Retinal pigment epithelial cell (primary cell): Measurements from ENCODE around the gene EXOC1L.

Experiments
- DNase-seq: peaks from one replicate; pipeline ENCODE4 v3.0.0-alpha.2; 2010; ENCODE audit warnings: low read depth
- H3K4me3 ChIP-seq: 2 replicates; pipeline ENCODE4 v1.5.1; 2011; ENCODE audit warnings: mild to moderate bottlenecking, low read length, control low read depth, moderate library complexity
- TF ChIP-seq, protein P1 (sequence below): conservative IDR thresholded peaks from 2 replicates; pipeline ENCODE4 v1.5.1; 2011; ENCODE audit warnings: low read depth, low read length, control low read depth, inconsistent platforms

Gene EXOC1L

DNA sequence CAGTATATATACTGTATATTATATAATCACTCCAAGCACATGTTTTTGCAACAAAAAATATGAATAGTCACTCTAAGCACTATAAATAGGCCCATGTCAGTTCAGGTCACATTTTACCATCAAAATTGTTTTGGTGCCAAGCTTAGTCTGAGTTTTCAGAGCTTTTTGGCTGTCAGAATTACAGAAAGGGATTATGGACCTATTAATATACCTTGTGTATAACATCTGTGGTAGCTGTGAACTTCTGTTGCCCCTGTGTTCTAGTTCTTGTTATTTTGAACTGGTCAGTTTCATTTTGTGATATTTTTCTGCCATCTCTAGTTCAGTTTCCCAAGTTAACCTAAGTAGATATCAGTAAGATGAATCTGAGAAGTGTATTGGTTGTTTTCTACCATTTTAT, 56.8 kb downstream of the EXOC1L start:
- no peak overlapping the region for H3K4me3 ChIP-seq
- DNase-seq: peak; percentile 58
- TF ChIP-seq, protein P1, sequence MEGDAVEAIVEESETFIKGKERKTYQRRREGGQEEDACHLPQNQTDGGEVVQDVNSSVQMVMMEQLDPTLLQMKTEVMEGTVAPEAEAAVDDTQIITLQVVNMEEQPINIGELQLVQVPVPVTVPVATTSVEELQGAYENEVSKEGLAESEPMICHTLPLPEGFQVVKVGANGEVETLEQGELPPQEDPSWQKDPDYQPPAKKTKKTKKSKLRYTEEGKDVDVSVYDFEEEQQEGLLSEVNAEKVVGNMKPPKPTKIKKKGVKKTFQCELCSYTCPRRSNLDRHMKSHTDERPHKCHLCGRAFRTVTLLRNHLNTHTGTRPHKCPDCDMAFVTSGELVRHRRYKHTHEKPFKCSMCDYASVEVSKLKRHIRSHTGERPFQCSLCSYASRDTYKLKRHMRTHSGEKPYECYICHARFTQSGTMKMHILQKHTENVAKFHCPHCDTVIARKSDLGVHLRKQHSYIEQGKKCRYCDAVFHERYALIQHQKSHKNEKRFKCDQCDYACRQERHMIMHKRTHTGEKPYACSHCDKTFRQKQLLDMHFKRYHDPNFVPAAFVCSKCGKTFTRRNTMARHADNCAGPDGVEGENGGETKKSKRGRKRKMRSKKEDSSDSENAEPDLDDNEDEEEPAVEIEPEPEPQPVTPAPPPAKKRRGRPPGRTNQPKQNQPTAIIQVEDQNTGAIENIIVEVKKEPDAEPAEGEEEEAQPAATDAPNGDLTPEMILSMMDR: no peak

DNA sequence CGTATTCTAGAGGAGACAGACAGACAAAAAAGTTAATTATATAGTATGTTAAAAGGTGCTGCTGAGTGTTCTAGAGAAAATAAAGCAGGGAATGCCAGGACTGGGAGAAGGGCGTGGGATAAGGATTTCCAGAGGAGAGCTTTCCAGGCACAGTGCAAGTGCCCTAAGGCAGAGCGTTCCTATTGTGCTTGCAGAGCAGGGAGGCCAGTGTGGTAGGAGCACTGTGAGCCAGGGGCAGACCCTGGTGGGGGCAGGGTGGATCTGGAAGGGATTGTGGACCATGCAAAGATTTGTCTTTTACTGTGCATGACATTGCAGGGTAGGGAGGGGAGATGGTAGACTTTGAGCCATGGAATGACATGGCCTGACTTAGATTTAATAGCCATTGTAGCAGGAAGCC, 59.6 kb downstream of the EXOC1L start:
- no peak for DNase-seq
- H3K4me3 ChIP-seq: no peak overlapping the region
- TF ChIP-seq, protein P1: no peak

DNA sequence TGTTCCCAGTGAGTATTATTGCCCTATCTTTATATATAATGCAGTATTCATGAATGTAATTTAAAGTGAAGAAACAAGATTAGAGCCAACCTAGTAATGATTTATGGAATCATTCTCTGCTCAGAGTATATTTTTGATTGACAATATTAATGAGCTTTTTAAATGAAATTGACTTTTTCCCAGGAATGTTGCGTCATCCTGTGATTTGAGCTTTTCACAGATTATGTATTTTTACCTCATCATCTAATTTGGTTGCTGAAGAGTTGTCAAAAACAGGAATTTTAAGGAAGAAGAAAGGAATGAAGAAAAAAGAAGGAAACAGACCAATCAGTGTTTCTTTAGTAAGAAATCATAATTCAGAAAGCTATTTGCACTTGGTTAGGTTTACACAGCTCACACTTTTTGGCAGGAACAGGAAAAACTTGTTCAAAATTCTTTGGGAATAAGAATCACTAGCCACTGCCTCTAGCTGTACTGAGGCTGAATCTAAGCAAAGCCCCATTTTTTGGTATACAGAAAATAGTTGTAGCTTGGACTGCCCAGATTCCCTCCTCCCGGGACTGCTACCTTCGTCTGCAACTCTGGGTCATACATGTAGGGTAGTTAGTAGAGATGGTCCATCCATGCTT, 61.2 kb downstream of the EXOC1L start:
- DNase-seq: peak; percentile 14
- TF ChIP-seq, protein P1: no peak
- no peak overlapping the region for H3K4me3 ChIP-seq

GRCh38 chr4:55884093-55884850, 64.7 kb downstream of the EXOC1L start:
- TF ChIP-seq, protein P1: no peak
- DNase-seq: no peak
- H3K4me3 ChIP-seq: no peak overlapping the region

DNA sequence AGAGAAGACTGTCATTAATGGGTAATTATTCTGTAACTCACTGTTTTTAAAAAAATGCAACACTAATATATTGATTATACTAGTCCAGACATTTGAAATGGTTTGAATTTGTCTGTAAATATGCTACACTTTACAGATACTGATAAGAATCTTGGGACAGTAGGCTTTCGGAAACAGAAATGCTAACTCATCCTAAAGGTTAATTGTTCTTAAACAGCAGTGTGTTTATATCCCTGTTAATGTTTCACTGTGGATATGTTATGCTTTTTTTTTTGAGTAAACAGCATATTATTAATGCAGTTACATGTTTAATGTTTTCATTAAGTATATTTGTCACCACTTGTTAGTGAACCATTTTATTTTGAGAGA, 65.2 kb downstream of the EXOC1L start:
- TF ChIP-seq, protein P1: no peak
- no peak for DNase-seq

More for the DNA sequence above, 65.2 kb downstream of the EXOC1L start:
- no peak overlapping the region for H3K4me3 ChIP-seq
